Jurkat, Clone E6-1 (cell line): Measurements from ENCODE around the gene TAL2. TPM values are rescaled to one million over a fixed set of nuclear protein-coding genes. Genes with fewer than 3 reads are reported as not detected.

Source experiments
- DNase-seq: peaks from one replicate; pipeline ENCODE4 v3.0.0-alpha.2; 2011; ENCODE audit warnings: low read depth, low spot score
- H3K4me3 ChIP-seq: 2 replicates; pipeline ENCODE4 v1.5.1; 2011; ENCODE audit warnings: mild to moderate bottlenecking, low read length, control low read depth, moderate library complexity
- polyA plus RNA-seq: library from polyadenylated mRNA; unstranded; fragments of >200 nt; gene quantifications from one replicate; pipeline ENCODE4 v1.2.1, GENCODE V29; 2012; ENCODE audit warnings: missing spikeins; ENCODE audit not compliant: insufficient read length, insufficient read depth

TAL2 gene
- not detected for polyA plus RNA-seq

DNA sequence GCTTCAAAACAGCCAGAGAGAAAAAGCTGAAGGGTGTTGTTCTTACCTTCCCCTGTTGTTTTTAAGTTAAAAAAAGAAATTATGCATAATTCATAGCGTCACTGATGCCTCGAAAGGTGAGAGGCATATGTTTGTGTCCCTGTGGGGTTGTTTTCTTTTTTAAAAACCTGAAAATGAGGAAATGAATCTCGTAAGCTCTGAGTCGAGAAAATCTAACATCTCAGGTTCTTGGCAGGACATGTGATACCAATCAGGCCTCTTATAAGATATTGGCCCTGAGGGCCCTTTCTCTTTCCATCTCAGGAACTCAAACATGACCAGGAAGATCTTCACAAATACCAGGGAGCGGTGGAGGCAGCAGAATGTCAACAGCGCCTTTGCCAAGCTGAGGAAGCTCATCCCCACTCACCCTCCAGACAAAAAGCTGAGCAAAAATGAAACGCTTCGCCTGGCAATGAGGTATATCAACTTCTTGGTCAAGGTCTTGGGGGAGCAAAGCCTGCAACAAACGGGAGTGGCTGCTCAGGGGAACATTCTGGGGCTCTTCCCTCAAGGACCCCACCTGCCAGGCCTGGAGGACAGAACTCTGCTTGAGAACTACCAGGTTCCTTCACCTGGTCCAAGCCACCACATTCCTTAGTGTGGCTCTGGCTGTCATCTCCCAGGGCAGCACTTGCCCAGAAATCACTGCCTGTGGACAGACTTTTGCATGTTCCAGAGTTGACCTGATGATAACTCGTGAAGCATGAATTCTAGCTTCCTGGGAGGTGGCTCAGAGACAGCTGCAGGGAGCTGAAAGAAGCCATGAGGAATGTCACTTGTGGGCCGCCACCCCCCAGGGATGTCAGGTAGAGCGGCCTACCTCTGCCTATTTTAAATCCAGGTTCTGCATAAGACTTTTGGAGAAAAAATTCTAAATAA lies at the start of gene TAL2:
Gene TAL2, plus strand, starts transcription at position 274 of the 921 bp plus-strand sequence. Its CDS starts 40 bp downstream, at position 314.
- DNase-seq = no peak
- no peak within 1 kb of the TSS for H3K4me3 ChIP-seq

DNA sequence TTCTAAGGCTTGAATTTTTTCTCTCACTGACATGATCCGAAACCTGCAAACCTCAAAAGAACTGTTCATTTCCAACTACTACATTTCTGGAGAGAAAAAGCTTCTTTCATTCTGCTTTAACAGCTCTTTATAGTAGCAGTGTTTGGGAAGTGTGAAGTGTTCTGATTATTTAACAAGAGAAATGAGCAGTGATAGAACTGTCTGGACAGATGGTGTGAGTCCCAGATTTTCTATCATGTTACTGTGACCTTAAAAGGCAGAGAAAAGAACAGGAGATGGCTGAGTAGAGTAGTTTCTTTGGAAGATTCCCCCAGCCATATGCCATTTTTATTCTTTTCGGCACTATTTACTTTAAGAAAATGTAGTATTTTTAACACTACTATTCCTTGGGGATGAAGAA lies 41.3 kb upstream of the TAL2 start:
- no peak for DNase-seq
- H3K4me3 ChIP-seq = no peak overlapping the region

DNA sequence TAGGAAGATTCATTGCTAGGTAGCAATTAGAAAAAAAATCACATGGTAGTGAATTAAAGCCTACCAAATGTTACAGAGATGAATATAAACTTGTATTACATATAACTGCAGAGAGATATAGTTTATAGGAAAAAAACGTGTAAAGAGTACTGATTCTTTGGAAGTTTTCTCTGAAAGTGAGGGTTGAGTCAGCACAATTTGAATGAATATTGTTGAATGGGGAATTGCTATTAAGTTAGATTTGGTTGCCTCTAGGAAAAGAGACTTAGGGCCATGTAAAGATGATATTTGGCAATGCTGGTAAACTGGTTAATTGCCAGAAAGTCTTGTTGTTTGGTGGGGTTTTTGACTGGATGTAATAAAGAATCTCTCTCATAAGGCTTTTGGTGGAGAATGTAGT lies 37.2 kb upstream of the TAL2 start:
- no peak for DNase-seq
- H3K4me3 ChIP-seq = no peak overlapping the region

DNA sequence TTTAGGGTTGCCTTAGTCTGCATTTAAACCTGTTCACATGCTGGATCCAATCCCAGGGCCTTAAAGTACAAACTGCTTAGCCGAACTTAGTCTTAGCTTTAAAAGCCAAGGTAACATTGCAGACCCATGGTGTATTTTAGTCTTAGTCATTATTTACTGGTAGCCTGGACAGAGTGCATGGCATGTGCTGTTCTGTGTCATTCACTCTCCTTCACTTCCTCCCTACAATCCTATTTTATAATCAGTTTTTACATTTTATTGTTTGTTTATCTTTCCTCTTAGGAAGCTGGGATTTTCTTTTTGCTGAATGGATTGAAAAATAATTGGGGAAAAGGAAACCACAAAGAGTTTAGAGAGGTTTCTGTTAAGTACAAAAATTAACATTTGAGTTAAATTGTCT lies 29.4 kb upstream of the TAL2 start:
- no peak overlapping the region for H3K4me3 ChIP-seq
- no peak for DNase-seq

DNA sequence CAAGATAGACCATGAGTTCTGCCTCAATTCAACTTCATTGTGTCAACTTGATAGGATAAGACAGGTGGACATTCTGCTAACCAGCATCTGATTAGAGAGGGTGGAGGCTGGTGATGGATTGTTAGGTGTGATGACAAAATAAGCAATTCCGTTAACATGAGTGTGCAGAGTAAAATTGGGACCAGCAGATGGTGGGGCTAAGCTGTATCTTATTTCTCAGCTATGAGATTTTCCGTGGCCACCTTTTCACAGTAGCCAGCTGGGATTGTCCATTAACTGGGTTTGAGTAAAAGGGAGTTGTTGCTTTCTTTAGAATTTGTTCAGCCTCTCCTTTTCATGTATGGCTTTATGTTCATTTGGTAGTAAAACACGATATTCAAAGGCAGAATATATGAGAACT lies 28.8 kb upstream of the TAL2 start:
- no peak overlapping the region for H3K4me3 ChIP-seq
- no peak for DNase-seq

DNA sequence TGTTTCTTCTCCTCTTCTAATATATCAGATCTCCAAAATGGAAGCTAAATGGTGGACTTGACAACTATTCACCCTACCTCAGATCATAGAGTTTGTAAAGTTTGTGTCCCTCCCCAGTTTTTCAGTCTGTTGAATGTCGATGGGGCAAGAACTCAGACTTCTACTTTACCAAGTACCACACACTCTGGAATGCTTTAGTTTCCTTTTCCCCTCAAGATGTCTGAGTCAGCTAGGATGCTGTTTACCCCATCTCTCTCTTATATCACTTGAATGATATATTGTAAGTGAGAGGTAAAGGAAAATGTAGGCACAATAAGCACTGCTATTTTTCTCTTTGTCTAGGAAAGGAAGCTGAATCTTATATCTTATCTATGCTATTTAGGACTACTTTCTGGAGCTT lies 25.9 kb upstream of the TAL2 start:
- H3K4me3 ChIP-seq = no peak overlapping the region
- no peak for DNase-seq

DNA sequence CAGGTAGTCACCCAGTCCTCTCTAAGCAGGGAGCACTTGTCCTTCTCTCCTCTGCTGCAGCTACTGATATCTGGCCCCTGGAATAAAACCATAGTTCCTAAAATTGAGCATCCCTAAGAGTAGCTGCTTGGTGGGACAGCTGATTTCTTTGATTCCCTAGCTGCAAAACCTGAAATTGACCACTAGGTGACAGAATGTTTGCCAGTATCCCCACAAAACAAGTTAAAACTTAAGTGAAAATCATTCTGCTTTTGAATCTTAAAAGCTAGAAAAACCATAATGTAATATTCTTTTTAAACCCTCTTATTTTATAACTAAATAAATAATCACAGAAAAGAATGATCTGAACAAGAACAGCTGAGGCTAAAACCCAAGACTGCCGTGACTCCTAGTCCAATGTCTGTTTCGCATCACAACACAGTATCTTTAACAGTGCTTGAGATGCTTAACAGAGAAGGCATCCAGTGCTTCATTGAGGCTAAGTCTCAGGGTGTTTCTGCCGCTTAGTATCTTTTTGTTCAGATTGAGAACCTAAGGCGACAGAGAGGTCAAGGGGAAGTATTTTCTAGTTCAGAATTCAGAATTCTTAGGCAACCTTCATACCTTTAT lies 24.4 kb upstream of the TAL2 start:
- H3K4me3 ChIP-seq = no peak overlapping the region
- DNase-seq = no peak

DNA sequence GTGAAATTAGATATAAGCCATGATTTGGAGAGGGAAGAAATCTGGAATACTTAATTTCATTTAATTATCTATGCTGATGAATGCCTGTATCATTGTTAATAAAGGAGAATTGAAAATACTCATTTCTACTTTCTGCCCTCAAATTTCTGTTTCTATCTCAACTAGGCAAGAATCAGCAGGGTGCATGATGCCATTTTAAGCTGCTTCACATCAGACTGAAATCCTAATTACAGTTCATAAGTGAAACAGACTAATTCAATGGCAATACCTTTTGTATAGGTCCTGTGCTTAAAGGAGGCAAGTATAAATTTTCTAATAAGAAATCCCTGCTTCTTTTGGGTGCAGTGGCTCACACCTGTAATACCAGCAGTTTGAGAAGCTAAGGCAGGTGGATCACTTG lies 22.3 kb upstream of the TAL2 start:
- no peak overlapping the region for H3K4me3 ChIP-seq
- DNase-seq = no peak

DNA sequence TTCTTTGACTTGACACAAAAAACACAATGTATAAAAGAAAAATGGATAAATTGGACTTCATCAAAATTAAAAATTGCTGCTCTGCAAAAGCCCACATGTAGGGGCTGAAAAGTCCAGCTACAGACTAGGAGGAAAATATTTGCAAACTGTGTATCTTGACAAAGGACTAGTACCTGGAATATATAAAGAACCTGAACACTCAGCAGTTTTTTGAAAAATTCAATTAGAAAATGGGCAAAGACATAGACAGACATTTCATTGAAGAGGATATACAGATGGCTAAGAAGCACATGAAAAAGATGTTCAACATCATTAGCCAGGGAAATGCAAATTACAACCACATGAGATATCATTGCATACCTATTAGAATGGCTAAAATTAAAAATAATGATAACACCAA lies 18.5 kb upstream of the TAL2 start:
- H3K4me3 ChIP-seq = no peak overlapping the region
- DNase-seq = no peak

DNA sequence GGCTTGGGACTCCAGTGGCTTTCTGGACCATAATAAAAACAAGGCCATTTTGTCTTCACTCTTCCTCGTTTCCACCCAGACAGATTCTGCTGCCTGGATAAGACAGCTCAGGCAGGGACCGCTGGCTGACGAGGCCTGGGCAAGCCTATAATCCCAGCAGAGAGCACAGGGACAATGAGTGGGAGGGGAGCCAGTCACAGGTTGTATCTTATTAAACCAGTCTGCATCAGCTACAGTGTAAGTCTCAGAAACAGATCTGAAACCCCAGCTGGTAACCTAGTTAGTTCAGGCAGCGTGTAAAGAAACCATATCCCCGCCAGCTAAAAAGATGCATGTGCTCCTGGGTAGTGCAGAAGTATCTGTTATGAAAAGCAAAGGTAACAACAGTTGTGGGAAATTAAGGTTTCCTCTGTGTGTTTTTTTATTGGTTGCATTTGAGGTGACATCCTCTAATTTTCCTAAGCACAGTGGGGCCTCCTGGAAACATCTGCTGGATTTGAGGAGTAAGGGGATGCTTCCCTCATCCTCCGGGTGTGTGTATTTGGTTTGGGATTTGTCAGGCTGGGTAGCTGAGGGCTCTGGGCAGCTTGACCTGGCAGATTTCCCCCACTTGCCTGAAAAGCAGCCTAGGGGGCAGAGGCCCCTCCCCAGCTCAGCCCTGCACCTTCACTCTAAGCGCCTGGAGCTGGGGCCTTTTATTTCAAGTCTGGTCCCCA lies 15.2 kb upstream of the TAL2 start:
- DNase-seq = no peak
- H3K4me3 ChIP-seq = no peak overlapping the region

DNA sequence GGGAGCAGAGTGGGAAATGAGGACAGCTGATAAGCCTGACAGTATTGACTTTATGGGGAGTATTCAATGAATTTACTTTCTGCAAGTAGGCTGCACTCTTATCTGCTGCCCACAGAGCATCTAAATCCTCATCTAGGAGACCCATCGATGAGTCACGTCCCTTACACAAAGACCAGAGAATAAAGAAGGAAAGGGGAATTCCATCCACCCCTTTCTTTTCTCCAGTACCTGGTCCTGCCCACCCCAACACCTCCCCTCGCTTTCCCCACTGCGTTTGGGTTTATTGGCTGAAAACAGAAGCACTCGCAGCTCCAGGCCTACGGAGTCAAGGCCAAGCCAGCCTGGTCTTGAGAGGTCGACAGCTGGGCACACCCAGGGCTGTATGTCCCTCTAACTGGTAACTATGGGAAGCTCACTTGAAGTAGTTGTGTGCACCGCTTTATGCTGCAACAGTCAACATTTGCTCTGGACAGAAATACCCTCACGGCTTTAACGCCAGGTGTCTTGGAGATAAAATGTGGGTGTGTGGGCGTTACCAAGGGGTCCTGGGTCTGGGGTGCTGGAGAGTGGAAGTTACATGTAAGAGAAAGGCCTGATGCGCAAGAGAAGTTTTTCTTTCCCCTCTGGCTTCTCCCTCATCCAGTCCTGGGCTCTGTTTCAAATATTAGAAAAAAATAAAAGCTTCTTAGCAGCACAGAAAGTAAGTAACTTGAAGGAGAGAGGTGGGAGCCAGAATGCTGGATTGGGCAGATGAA lies 14.5 kb upstream of the TAL2 start:
- no peak overlapping the region for H3K4me3 ChIP-seq
- no peak for DNase-seq

DNA sequence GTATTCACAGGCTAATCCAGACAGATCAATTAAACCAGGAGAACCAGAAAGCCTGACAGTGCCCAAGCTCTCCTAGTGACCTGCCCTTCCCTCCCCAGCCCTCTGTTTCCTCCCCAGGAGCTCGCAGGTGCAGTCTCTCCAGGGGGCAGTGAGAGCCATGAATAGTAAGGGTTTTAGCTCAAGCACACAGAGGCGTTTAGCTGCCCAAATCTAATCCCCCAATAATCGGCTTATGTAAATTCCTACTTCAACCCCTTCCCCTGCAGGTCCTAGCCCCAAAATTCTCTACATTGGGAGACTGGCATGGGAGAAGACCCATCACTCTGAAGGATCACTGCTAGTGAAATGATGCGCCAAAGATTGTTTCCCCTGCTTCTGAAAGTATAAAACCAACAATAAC lies 10.5 kb upstream of the TAL2 start:
- no peak overlapping the region for H3K4me3 ChIP-seq
- DNase-seq = no peak

DNA sequence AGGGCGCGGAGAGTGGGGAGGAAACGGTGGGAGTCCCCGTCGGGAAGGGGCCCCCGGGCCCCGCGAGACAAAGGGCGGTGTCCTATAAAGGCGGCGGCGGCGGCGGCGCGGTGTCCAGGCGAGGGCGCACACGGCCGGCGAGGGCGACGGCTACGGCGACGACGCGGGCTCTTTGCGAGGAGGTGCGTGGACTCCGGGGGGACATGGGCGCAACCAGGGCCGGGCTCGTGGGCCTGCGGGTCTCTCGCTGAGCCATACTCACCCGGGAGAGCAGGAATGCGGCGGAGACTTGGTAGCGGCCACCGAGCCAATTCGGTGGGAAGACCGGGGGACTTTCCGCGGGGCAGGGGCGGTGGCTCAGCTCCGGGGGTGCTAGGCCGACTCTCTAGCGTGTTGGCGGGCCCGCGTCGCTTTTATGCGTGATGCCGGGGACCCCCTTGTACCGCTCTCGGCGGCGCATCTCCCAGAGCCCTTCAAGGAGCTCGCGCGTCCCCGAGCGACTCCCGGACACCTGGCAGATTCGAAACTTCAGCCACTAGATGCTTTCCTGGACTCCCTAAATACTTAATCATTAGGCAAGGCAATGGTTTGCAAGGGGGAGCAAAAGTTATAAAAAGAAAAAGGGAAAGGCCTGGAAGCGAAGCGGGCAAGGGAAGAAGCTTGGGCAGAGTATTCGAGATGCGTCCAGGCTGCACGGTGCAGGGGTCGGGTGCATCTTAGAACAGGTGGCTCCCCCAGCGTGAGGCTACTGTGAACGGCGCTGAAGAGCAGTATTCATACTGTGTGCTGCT lies 5.9 kb upstream of the TAL2 start:
- no peak overlapping the region for H3K4me3 ChIP-seq

DNA sequence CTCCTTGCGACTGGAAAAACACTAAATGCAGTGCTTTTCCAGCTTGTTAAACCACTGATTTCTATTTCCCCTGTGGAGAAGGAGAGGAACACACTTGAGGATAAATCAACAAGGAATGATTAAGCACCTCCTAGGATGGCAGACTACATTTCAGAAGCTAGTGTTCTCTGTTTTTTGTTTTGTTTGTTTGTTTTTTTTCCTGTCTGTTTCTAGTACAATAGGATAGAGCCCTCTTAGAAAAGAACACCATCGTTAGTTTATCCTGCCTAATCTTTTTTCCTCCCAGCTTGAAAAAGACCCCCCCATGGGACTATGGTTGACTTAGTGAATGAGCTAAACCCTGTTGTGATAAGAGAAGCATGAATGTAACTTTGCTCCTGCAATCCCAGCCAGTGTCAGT lies 3.9 kb upstream of the TAL2 start:
- H3K4me3 ChIP-seq = no peak overlapping the region
- no peak for DNase-seq

More for the DNA sequence above, 5.9 kb upstream of the TAL2 start:
- no peak for DNase-seq

DNA sequence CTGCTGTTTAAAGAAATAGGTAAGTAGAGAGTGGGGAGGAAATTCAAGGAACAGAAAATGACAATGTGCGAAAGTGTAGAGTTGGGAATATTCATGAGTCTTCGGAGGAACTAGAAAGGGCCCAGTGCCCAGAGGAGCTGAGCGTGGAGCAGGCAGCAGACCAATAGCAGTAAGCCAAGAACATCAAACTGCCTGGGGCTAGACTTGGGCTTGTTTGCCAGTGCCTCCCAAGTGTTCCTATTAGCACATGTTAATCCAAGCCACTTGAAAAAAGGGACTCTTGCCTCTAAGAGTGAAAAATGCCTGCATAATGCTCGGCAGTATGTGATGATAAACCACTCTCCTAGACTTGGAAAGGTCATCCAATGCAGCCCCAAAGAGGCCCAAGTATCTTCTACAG lies 1.2 kb upstream of the TAL2 start:
- no peak for DNase-seq
- H3K4me3 ChIP-seq = no peak overlapping the region

DNA sequence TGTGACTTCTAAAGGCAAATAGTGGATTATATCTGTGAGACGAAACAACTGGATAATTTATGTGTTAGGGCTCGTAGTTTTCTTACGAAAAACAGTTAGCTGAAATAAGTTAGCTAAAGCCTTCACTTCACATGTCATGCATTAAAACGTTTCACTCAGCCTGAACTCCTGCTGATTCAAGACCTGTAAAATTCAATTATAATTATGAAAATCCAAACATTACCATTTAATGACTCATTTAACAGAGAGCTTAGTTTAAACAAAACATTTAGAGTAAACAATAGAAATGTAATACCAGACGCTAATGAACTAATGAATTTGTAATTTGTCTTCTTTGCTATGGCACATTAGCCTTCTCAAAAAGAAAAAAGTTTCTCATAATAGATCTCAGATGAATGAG lies 1.7 kb downstream of the TAL2 start:
- no peak for DNase-seq

DNA sequence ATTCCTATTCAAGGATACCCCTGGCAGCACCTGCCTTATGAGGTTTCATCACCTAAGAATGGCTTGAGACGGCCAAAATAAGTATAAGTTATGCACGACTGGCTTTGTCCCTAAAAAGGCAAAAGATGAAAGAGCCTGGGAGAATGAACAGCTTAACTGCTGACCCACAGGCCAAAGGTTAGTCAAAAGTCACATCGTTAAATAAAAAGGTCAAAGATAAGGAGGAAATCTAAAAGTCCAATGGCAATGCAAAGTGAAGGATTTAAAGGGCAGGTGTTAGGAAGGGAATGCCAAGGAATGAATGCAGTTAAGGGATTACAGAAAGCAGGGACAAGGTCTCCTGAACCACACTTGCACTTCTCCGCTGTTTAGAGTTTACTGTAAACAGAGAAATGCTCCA lies 5.6 kb downstream of the TAL2 start:
- no peak for DNase-seq
- no peak overlapping the region for H3K4me3 ChIP-seq

More for the DNA sequence above, 1.7 kb downstream of the TAL2 start:
- no peak overlapping the region for H3K4me3 ChIP-seq

DNA sequence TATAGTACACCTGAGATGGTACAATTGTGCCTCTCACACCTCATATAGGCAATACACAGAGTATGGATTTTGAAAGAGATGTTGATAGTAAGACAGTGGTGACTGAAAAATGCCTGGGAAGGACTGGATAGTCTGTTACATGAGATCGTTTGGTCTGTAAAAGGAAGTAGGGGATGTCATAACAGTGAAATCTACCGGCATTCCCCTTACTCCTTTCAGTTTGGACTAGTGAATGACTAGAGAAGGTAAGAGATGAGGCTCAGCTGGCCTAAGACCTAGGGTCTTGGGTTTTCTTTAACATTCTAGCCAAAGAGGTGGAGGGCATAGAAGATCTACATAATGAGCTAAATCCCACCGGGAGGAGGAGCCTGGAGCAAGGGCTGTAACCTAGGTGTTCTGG lies 8.1 kb downstream of the TAL2 start:
- no peak overlapping the region for H3K4me3 ChIP-seq
- no peak for DNase-seq

DNA sequence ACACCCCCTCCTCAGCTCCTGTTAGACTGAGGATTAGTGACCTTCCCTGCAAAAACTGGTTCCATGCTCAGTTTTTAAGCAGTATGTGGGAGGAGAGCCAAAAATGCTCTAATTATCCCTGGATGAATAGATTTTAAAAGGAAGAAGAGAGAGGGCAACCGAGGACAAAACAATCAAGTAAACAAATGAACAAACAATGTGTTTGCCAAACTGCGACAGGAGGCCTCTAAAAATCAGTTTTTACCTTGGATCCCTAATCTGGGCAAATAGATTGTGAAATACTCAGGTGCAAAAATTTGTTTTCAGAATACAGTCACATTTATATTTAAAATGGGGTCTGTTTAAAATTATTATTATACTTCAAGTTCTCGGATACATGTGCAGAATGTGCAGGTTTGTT lies 8.5 kb downstream of the TAL2 start:
- no peak for DNase-seq
- H3K4me3 ChIP-seq = no peak overlapping the region
